Stimulated activated effector memory CD8-positive, alpha-beta T cell treated with anti-CD3 and anti-CD28 coated beads, Interleukin-12 subunit alpha, Interleukin-12 subunit beta, amount 100 ng/mL, for 72 hours (primary cell): ENCODE measurements around the gene TIGAR.

Experiments
- ATAC-seq: fragments of 150-1000 bp; cut with Tn5 transposase; 2 replicates; pipeline ENCODE4 v1.10.0; 2021
- DNase-seq, 2 donors: peaks; one replicate each; pipeline ENCODE4 v3.0.0; 2021 to 2022; ENCODE audit warnings: low spot score in 2 of 2
- H3K27ac Mint-ChIP-seq: one replicate; pipeline ENCODE4 v1.8.0; 2022; ENCODE audit warnings: mild to moderate bottlenecking, mixed read lengths
- H3K36me3 Mint-ChIP-seq: one replicate; pipeline ENCODE4 v1.8.0; 2022; ENCODE audit warnings: mild to moderate bottlenecking, mixed read lengths
- H3K4me1 Mint-ChIP-seq: one replicate; pipeline ENCODE4 v1.8.0; 2022; ENCODE audit warnings: mixed read lengths
- H3K4me3 Mint-ChIP-seq: one replicate; pipeline ENCODE4 v1.8.0; 2022; ENCODE audit warnings: mild to moderate bottlenecking, mixed read lengths
- H3K9me3 Mint-ChIP-seq: one replicate; pipeline ENCODE4 v1.8.0; 2022; ENCODE audit warnings: mixed read lengths

TIGAR gene

GRCh38 chr12:4279198-4279690 lies 41.8 kb upstream of the TIGAR start:
- DNase-seq = no peak
- Mint-ChIP-seq H3K9me3 (no peaks in the 10 kb centered on the region), H3K4me3 (peak overlapping the region; percentile 96), H3K4me1 (peaks cover 78% of the 10 kb centered on the region), H3K27ac (peak overlapping the region; percentile 94), H3K36me3 (peaks cover 100% of the 10 kb centered on the region)
- no peak for ATAC-seq

- peaks cover 92% of the 10 kb centered on the region for H3K4me1 Mint-ChIP-seq
- DNase-seq (no peak), ATAC-seq (no peak)
- H3K27ac Mint-ChIP-seq = peak overlapping the region; percentile 90
- H3K36me3 Mint-ChIP-seq = peaks cover 100% of the 10 kb centered on the region
- peak overlapping the region; percentile 53 for H3K4me3 Mint-ChIP-seq
- H3K9me3 Mint-ChIP-seq = no peaks in the 10 kb centered on the region
Measured at GRCh38 chr12:4280351-4281163, 40.5 kb upstream of the TIGAR start.

- H3K9me3 Mint-ChIP-seq = no peaks in the 10 kb centered on the region
- ATAC-seq (no peak), DNase-seq (no peak)
- H3K4me1 Mint-ChIP-seq = peaks cover 93% of the 10 kb centered on the region
- peak overlapping the region; percentile 90 for H3K27ac Mint-ChIP-seq
- no peak overlapping the region for H3K4me3 Mint-ChIP-seq
- H3K36me3 Mint-ChIP-seq = peaks cover 100% of the 10 kb centered on the region
Measured at GRCh38 chr12:4281173-4281654, 39.8 kb upstream of the TIGAR start.

- H3K36me3 Mint-ChIP-seq = peaks cover 100% of the 10 kb centered on the region
- H3K4me1 Mint-ChIP-seq = peaks cover 93% of the 10 kb centered on the region
Measured at GRCh38 chr12:4282103-4282891, 38.7 kb upstream of the TIGAR start.

GRCh38 chr12:4282892-4283511 lies 38.0 kb upstream of the TIGAR start:
- Mint-ChIP-seq H3K4me1 (peaks cover 94% of the 10 kb centered on the region), H3K36me3 (peaks cover 100% of the 10 kb centered on the region), H3K4me3 (no peak overlapping the region), H3K9me3 (no peaks in the 10 kb centered on the region), H3K27ac (peak overlapping the region; percentile 86)
- no peak for DNase-seq
- peak; percentile 7 for ATAC-seq

More at GRCh38 chr12:4282103-4282891, 38.7 kb upstream of the TIGAR start:
- H3K4me3 Mint-ChIP-seq = no peak overlapping the region
- DNase-seq (no peak), ATAC-seq (no peak)
- H3K27ac Mint-ChIP-seq = peak overlapping the region; percentile 86
- no peaks in the 10 kb centered on the region for H3K9me3 Mint-ChIP-seq

GRCh38 chr12:4283512-4284255 lies 37.3 kb upstream of the TIGAR start:
- Mint-ChIP-seq H3K4me3 (no peak overlapping the region), H3K27ac (peak overlapping the region; percentile 86), H3K36me3 (peaks cover 100% of the 10 kb centered on the region), H3K9me3 (no peaks in the 10 kb centered on the region), H3K4me1 (peaks cover 94% of the 10 kb centered on the region)
- ATAC-seq (no peak), DNase-seq (no peak)

GRCh38 chr12:4284306-4284705 lies 36.7 kb upstream of the TIGAR start:
- H3K27ac Mint-ChIP-seq = peak overlapping the region; percentile 86
- no peak overlapping the region for H3K4me3 Mint-ChIP-seq
- no peaks in the 10 kb centered on the region for H3K9me3 Mint-ChIP-seq
- peaks cover 100% of the 10 kb centered on the region for H3K36me3 Mint-ChIP-seq
- no peak for ATAC-seq
- peaks cover 94% of the 10 kb centered on the region for H3K4me1 Mint-ChIP-seq
- DNase-seq = no peak

- H3K27ac Mint-ChIP-seq = peak overlapping the region; percentile 93
- H3K9me3 Mint-ChIP-seq = no peaks in the 10 kb centered on the region
- peaks cover 100% of the 10 kb centered on the region for H3K36me3 Mint-ChIP-seq
- no peak for ATAC-seq
- peak overlapping the region; percentile 29 for H3K4me3 Mint-ChIP-seq
- DNase-seq = no peak
- peaks cover 99% of the 10 kb centered on the region for H3K4me1 Mint-ChIP-seq
Measured at GRCh38 chr12:4285070-4285469, 35.9 kb upstream of the TIGAR start.

GRCh38 chr12:4286228-4286627 lies 34.8 kb upstream of the TIGAR start:
- Mint-ChIP-seq H3K9me3 (no peaks in the 10 kb centered on the region), H3K27ac (peak overlapping the region; percentile 93), H3K36me3 (peaks cover 100% of the 10 kb centered on the region), H3K4me1 (peaks cover 99% of the 10 kb centered on the region), H3K4me3 (peak overlapping the region; percentile 29)
- DNase-seq = no peak
- ATAC-seq = no peak

- peaks cover 99% of the 10 kb centered on the region for H3K4me1 Mint-ChIP-seq
Measured at GRCh38 chr12:4286771-4287317, 34.2 kb upstream of the TIGAR start.

GRCh38 chr12:4287325-4288211 lies 33.4 kb upstream of the TIGAR start:
- peaks cover 100% of the 10 kb centered on the region for H3K36me3 Mint-ChIP-seq
- H3K27ac Mint-ChIP-seq = peak overlapping the region; percentile 93
- DNase-seq (no peak), ATAC-seq (peak; percentile 87)
- no peaks in the 10 kb centered on the region for H3K9me3 Mint-ChIP-seq
- H3K4me3 Mint-ChIP-seq = peak overlapping the region; percentile 29
- H3K4me1 Mint-ChIP-seq = peaks cover 99% of the 10 kb centered on the region

More at GRCh38 chr12:4286771-4287317, 34.2 kb upstream of the TIGAR start:
- no peak for ATAC-seq
- DNase-seq = no peak
- peaks cover 100% of the 10 kb centered on the region for H3K36me3 Mint-ChIP-seq
- H3K4me3 Mint-ChIP-seq = peak overlapping the region; percentile 29
- peak overlapping the region; percentile 93 for H3K27ac Mint-ChIP-seq
- no peaks in the 10 kb centered on the region for H3K9me3 Mint-ChIP-seq

- ATAC-seq = peak; percentile 20
- H3K36me3 Mint-ChIP-seq = peaks cover 100% of the 10 kb centered on the region
- peak overlapping the region; percentile 19 for H3K4me3 Mint-ChIP-seq
- H3K27ac Mint-ChIP-seq = peak overlapping the region; percentile 93
- H3K4me1 Mint-ChIP-seq = peaks cover 99% of the 10 kb centered on the region
- H3K9me3 Mint-ChIP-seq = no peaks in the 10 kb centered on the region
- DNase-seq = no peak
Measured at GRCh38 chr12:4288296-4289131, 32.5 kb upstream of the TIGAR start.
